Mammary epithelial cell (primary cell): Measurements from ENCODE around the gene UBXN7.

Experiments
- EZH2 ChIP-seq: IDR thresholded peaks from 2 replicates; pipeline ENCODE4 v1.6.1; 2012; ENCODE audit warnings: low read length, inconsistent platforms, borderline replicate concordance
- TF ChIP-seq, protein P1 (sequence below), 2 donors: IDR thresholded peaks in 1 of 2; conservative IDR thresholded peaks in 1 of 2; 2 replicates each; pipeline ENCODE4 v1.5.1; 2011 to 2012; ENCODE audit warnings: inconsistent platforms in 2 of 2, low read length in 2 of 2, mild to moderate bottlenecking in 2 of 2, control low read depth in 1 of 2, low read depth in 1 of 2; ENCODE audit not compliant: insufficient read depth in 1 of 2; ENCODE audit errors: extremely low read depth in 1 of 2

DNA sequence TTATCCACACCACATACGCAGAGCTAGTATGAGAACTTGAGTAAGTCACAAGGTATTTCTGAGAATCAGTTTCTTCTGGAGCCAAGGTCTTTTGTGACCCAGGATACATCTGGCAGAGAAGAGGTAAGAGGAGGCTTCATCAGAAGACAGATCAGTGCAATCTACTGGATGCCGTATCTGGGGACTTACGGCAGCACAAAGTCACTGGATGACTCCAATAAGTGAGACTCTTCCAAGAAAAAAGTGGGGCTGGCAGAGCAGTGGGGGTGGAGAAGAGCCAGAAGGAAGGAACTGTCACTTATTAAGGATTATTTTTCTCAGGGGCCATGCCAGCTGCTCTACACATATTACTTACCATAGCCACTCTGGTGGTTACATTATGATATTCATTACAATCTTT, 31.6 kb upstream of the UBXN7 start:
- TF ChIP-seq, protein P1, sequence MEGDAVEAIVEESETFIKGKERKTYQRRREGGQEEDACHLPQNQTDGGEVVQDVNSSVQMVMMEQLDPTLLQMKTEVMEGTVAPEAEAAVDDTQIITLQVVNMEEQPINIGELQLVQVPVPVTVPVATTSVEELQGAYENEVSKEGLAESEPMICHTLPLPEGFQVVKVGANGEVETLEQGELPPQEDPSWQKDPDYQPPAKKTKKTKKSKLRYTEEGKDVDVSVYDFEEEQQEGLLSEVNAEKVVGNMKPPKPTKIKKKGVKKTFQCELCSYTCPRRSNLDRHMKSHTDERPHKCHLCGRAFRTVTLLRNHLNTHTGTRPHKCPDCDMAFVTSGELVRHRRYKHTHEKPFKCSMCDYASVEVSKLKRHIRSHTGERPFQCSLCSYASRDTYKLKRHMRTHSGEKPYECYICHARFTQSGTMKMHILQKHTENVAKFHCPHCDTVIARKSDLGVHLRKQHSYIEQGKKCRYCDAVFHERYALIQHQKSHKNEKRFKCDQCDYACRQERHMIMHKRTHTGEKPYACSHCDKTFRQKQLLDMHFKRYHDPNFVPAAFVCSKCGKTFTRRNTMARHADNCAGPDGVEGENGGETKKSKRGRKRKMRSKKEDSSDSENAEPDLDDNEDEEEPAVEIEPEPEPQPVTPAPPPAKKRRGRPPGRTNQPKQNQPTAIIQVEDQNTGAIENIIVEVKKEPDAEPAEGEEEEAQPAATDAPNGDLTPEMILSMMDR (conservative IDR thresholded peaks at IDR 0.05 in 1 of 2, IDR thresholded peaks at IDR 0.05 in 1 of 2; ENCODE audit: extremely low read depth in 1 of 2, insufficient read depth in 1 of 2, low read depth in 1 of 2, low read length in 2 of 2): no peak
- no peak for TF ChIP-seq EZH2
